ENCODE results near the gene KRTAP22-2.

The KRTAP22-2 gene

GRCh38 chr21:30628109-30628508, 37.9 kb upstream of the KRTAP22-2 start:
- H3K9me3 ChIP-seq (ENCODE audit: control insufficient read depth, insufficient read depth, low read depth, low read length), result no peaks in the 10 kb centered on the region
- H3K4me3 ChIP-seq (ENCODE audit: low read depth, low read length), result no peak overlapping the region
- ChIA-PET POLR2A (no interaction called here), CTCF (interaction anchor here (0.6 kb wide), 2 partner anchors 34 to 263 kb away, joined by 3 read pairs; no protein-coding TSS in a partner anchor)
- no peaks in the 10 kb centered on the region for H3K36me3 ChIP-seq (ENCODE audit: control insufficient read depth in 2 of 2, insufficient read depth in 1 of 2, low read length in 2 of 2)
- peak; percentile 51; the same call in 1 of the 2 replicates for TF ChIP-seq REST (tag by site-specific recombination; IDR thresholded peaks at IDR 0.05)
- TF ChIP-seq ZNF626 (tag by site-specific recombination; IDR thresholded peaks at IDR 0.05), result no peak
- no peak overlapping the region for H3K27ac ChIP-seq (ENCODE audit: extremely low read depth, low read depth, low read length)
- H3K4me1 ChIP-seq (ENCODE audit: control insufficient read depth, insufficient read depth, low read length), result no peaks in the 10 kb centered on the region

- CTCF ChIA-PET, result interaction anchor here (0.6 to 0.7 kb wide), 2 partner anchors 11 to 450 kb away, joined by 3 to 4 read pairs; no protein-coding TSS in a partner anchor
- H3K4me1 ChIP-seq (ENCODE audit: control insufficient read depth, insufficient read depth, low read length), result no peaks in the 10 kb centered on the region
- H3K27ac ChIP-seq (ENCODE audit: extremely low read depth, low read depth, low read length), result no peak overlapping the region
- H3K9me3 ChIP-seq (ENCODE audit: control insufficient read depth, insufficient read depth, low read depth, low read length), result no peaks in the 10 kb centered on the region
- POLR2A ChIA-PET, result no interaction called here
- no peak overlapping the region for H3K4me3 ChIP-seq (ENCODE audit: low read depth, low read length)
- TF ChIP-seq ZNF416 (tag by site-specific recombination; IDR thresholded peaks at IDR 0.05) (no peak), ZNF311 (tag by site-specific recombination; IDR thresholded peaks at IDR 0.05; ENCODE audit: borderline replicate concordance) (no peak), ZNF558 (tag by site-specific recombination; IDR thresholded peaks at IDR 0.05) (no peak), ZNF175 (tag by site-specific recombination; IDR thresholded peaks at IDR 0.05) (no peak), ZFHX2 (tag by site-specific recombination; conservative IDR thresholded peaks at IDR 0.05) (no peak), HOXA7 (CRISPR knock-in tag; IDR thresholded peaks at IDR 0.05; ENCODE audit: borderline replicate concordance) (no peak), ZNF221 (tag by site-specific recombination; IDR thresholded peaks at IDR 0.05; ENCODE audit: borderline replicate concordance) (no peak), ZNF664 (tag by site-specific recombination; IDR thresholded peaks at IDR 0.05) (no peak), ZNF362 (tag by site-specific recombination; IDR thresholded peaks at IDR 0.05) (no peak), ZNF280C (tag by site-specific recombination; IDR thresholded peaks at IDR 0.05) (no peak), ZNF16 (tag by site-specific recombination; IDR thresholded peaks at IDR 0.05; ENCODE audit: low read depth) (no peak)
- no peaks in the 10 kb centered on the region for H3K36me3 ChIP-seq (ENCODE audit: control insufficient read depth in 2 of 2, insufficient read depth in 1 of 2, low read length in 2 of 2)
These were observed 35.4 kb upstream of the KRTAP22-2 start for GRCh38 chr21:30625449-30626165.

- no peak overlapping the region for H3K27ac ChIP-seq (ENCODE audit: extremely low read depth, low read depth, low read length)
- H3K9me3 ChIP-seq (ENCODE audit: control insufficient read depth, insufficient read depth, low read depth, low read length), result no peaks in the 10 kb centered on the region
- H3K36me3 ChIP-seq (ENCODE audit: control insufficient read depth in 2 of 2, insufficient read depth in 1 of 2, low read length in 2 of 2), result no peaks in the 10 kb centered on the region
- CTCF ChIA-PET, result no interaction called here
- no peak overlapping the region for H3K4me3 ChIP-seq (ENCODE audit: low read depth, low read length)
- no peaks in the 10 kb centered on the region for H3K4me1 ChIP-seq (ENCODE audit: control insufficient read depth, insufficient read depth, low read length)
- POLR2A ChIA-PET, result interaction anchor here (0.6 kb wide), 1 partner anchor 212 kb away, joined by 3 read pairs; no protein-coding TSS in a partner anchor
- TF ChIP-seq BCL6B (tag by site-specific recombination; IDR thresholded peaks at IDR 0.05), result no peak
- no peak for TF ChIP-seq ZNF37A (tag by site-specific recombination; IDR thresholded peaks at IDR 0.05)
- no peak for TF ChIP-seq MZF1 (tag by site-specific recombination; IDR thresholded peaks at IDR 0.05; ENCODE audit: borderline replicate concordance)
- TF ChIP-seq ZNF280C (tag by site-specific recombination; IDR thresholded peaks at IDR 0.05), result no peak
- no peak for TF ChIP-seq ZNF837 (tag by site-specific recombination; IDR thresholded peaks at IDR 0.05)
These were observed 33.2 kb upstream of the KRTAP22-2 start for GRCh38 chr21:30623362-30623761.

All from HEK293 (cell line).